Chondrocyte (in vitro differentiated cells): ENCODE data around the gene CST7. TPM values are rescaled to one million over a fixed set of nuclear protein-coding genes. Genes with fewer than 3 reads are reported as not detected.

Source experiments
- DNase-seq: peaks from one replicate; pipeline ENCODE4 v3.0.0; 2021; ENCODE audit warnings: mixed read lengths, low spot score
- H3K27ac Mint-ChIP-seq: one replicate; pipeline ENCODE4 v1.8.0; 2021; ENCODE audit warnings: mild to moderate bottlenecking, moderate library complexity, mixed read lengths; ENCODE audit not compliant: unreplicated experiment
- H3K27me3 Mint-ChIP-seq: 2 replicates; pipeline ENCODE4 v1.8.0; 2021; ENCODE audit warnings: low read depth, mixed read lengths
- H3K36me3 Mint-ChIP-seq: 2 replicates; pipeline ENCODE4 v1.8.0; 2021; ENCODE audit warnings: low read depth, mixed read lengths
- H3K4me1 Mint-ChIP-seq: 2 replicates; pipeline ENCODE4 v1.8.0; 2021; ENCODE audit warnings: low read depth, mild to moderate bottlenecking, mixed read lengths
- H3K4me3 Mint-ChIP-seq: one replicate; pipeline ENCODE4 v1.8.0; 2021; ENCODE audit warnings: mild to moderate bottlenecking, moderate library complexity, mixed read lengths; ENCODE audit not compliant: unreplicated experiment
- H3K9me3 Mint-ChIP-seq: 2 replicates; pipeline ENCODE4 v1.8.0; 2021; ENCODE audit warnings: low read depth, mixed read lengths
- total RNA-seq: library from RNA; stranded (reverse); gene quantifications from 3 replicates; pipeline ENCODE4 v1.2.1, GENCODE V29; 2021
- TF ChIP-seq, protein P1 (sequence below): fragments of 200-600 bp; sonication (generic); IDR thresholded peaks from 2 replicates; pipeline ENCODE4 v1.5.0; 2021; ENCODE audit warnings: antibody characterized with exemption, mild to moderate bottlenecking, moderate library complexity

The CST7 gene
- total RNA-seq, 1 donor from 2014 or later = not detected

GRCh38 chr20:24910461-24910860, 38.6 kb upstream of the CST7 start:
- Mint-ChIP-seq H3K36me3 (no peaks in the 10 kb centered on the region), H3K9me3 (peaks cover 18% of the 10 kb centered on the region), H3K27ac (no peak overlapping the region), H3K4me3 (no peak overlapping the region), H3K4me1 (no peaks in the 10 kb centered on the region), H3K27me3 (peaks cover 22% of the 10 kb centered on the region)
- DNase-seq = no peak
- TF ChIP-seq, protein P1, sequence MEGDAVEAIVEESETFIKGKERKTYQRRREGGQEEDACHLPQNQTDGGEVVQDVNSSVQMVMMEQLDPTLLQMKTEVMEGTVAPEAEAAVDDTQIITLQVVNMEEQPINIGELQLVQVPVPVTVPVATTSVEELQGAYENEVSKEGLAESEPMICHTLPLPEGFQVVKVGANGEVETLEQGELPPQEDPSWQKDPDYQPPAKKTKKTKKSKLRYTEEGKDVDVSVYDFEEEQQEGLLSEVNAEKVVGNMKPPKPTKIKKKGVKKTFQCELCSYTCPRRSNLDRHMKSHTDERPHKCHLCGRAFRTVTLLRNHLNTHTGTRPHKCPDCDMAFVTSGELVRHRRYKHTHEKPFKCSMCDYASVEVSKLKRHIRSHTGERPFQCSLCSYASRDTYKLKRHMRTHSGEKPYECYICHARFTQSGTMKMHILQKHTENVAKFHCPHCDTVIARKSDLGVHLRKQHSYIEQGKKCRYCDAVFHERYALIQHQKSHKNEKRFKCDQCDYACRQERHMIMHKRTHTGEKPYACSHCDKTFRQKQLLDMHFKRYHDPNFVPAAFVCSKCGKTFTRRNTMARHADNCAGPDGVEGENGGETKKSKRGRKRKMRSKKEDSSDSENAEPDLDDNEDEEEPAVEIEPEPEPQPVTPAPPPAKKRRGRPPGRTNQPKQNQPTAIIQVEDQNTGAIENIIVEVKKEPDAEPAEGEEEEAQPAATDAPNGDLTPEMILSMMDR = no peak

- Mint-ChIP-seq H3K36me3 (no peaks in the 10 kb centered on the region), H3K27me3 (peaks cover 22% of the 10 kb centered on the region), H3K27ac (no peak overlapping the region), H3K9me3 (peaks cover 17% of the 10 kb centered on the region), H3K4me1 (no peaks in the 10 kb centered on the region), H3K4me3 (no peak overlapping the region)
- TF ChIP-seq, protein P1 = no peak
- no peak for DNase-seq
Measured at GRCh38 chr20:24911461-24911860, 37.6 kb upstream of the CST7 start.

DNA sequence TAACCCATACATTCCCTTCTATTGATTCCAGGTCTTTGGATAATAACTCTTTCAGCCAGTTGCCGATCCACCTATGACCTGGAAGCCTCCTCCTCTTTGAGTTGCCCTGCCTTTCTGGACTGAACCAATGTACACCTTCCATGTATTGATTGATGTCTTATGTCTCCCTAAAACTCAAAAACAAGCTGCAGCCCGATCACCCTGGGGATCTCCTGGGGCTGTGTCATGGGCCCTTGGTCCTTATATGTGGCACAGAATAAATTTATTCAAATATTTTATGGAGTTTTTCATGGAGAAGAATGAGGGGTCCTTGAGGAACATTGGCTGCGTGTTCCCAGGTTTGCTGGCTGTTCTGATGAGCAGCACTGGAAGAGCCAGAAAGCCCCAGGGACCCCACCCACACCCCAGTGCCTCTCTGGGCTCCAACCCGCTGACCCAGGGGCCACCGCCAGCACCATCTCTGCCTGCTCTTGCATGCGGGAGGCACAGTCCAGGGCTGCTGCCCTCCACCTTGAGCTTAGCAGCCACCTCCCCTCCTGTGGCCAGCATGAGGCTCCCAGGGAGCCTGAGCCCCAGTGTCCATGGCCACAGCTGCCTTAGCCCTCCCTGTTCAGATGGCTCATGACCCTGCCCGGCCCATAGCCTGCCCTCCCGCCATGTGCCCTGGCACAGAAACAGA, 36.5 kb upstream of the CST7 start:
- TF ChIP-seq, protein P1 = no peak
- DNase-seq = no peak
- H3K4me3 Mint-ChIP-seq = no peak overlapping the region
- peaks cover 6% of the 10 kb centered on the region for H3K9me3 Mint-ChIP-seq
- peaks cover 23% of the 10 kb centered on the region for H3K27me3 Mint-ChIP-seq
- H3K36me3 Mint-ChIP-seq = no peaks in the 10 kb centered on the region
- no peak overlapping the region for H3K27ac Mint-ChIP-seq
- H3K4me1 Mint-ChIP-seq = no peaks in the 10 kb centered on the region

DNA sequence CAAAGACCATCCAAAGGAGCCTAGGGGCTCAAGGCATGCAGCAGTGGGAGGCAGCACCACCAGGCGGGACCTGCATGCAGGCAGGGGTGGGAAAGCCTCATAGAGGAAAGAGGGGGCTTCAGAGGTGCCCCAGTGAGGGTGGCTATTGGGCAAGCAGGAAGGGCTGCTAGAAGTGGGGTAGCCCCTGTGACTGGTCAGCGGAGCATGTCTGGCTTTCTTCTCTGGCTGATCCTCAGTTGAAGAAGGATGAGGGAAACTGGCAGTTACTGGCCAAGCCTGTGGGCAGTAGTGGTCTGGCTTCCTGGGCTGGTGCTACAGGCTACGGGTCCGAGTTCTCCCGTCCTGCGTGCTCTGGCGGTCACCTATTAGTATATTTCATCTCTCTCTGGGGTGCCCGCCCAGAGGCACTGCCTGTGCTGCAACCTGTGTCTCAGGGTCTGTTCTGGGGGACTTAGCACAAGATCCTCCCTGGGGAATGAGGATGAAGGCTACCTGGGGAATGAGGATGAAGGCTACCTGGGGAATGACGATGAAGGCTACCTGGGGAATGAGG, 35.9 kb upstream of the CST7 start:
- peaks cover 1% of the 10 kb centered on the region for H3K9me3 Mint-ChIP-seq
- H3K27ac Mint-ChIP-seq = no peak overlapping the region
- H3K4me1 Mint-ChIP-seq = peaks cover under 1% of the 10 kb centered on the region
- H3K36me3 Mint-ChIP-seq = no peaks in the 10 kb centered on the region
- TF ChIP-seq, protein P1 = no peak
- no peak for DNase-seq
- peaks cover 23% of the 10 kb centered on the region for H3K27me3 Mint-ChIP-seq
- no peak overlapping the region for H3K4me3 Mint-ChIP-seq

- H3K9me3 Mint-ChIP-seq = no peaks in the 10 kb centered on the region
- H3K27ac Mint-ChIP-seq = no peak overlapping the region
- DNase-seq = no peak
- H3K27me3 Mint-ChIP-seq = peaks cover 23% of the 10 kb centered on the region
- H3K4me1 Mint-ChIP-seq = peaks cover 6% of the 10 kb centered on the region
- no peak overlapping the region for H3K4me3 Mint-ChIP-seq
- TF ChIP-seq, protein P1 = no peak
- H3K36me3 Mint-ChIP-seq = no peaks in the 10 kb centered on the region
Measured at GRCh38 chr20:24914388-24915241, 34.5 kb upstream of the CST7 start.
